Sigmoid colon (tissue), 4 donors: ENCODE data around the gene TTC17.

ENCODE experiments used
- POLR2AphosphoS5 ChIP-seq, 4 donors: sonication (generic); formaldehyde crosslinking; IDR thresholded peaks; one replicate each; pipeline ENCODE4 v1.6.1; 2017; ENCODE audit warnings: antibody characterized with exemption in 4 of 4
- TF ChIP-seq, protein P1 (sequence below), 4 experiments: fragments of 450-650 bp in 3 of 4; fragments of 200-600 bp in 1 of 4; IDR thresholded peaks; one replicate each; pipeline ENCODE4 v1.5.1; 2016 to 2019; ENCODE audit warnings: antibody characterized with exemption in 4 of 4, mild to moderate bottlenecking in 3 of 4, moderate library complexity in 2 of 4

DNA sequence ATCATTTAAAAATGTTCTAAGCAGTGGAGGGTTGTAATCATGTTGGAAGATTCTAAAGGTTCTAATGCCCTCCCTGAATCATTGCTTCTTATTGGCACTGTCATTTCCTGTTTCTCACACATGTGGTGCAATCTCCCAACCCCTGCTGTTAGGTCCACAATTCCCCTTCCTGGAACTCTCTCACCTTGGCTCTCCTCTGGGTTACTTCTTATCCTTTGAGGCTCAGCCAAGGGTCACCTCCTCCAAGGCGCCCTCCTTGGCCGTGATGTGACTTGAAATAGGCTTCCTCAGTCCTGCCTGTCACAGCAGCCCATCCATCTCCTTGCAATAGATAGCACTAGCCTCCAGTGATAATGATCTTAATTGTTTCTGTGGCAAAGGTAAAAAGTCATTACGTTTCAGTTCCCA, 149.8 kb downstream of the TTC17 start:
- TF ChIP-seq, protein P1, sequence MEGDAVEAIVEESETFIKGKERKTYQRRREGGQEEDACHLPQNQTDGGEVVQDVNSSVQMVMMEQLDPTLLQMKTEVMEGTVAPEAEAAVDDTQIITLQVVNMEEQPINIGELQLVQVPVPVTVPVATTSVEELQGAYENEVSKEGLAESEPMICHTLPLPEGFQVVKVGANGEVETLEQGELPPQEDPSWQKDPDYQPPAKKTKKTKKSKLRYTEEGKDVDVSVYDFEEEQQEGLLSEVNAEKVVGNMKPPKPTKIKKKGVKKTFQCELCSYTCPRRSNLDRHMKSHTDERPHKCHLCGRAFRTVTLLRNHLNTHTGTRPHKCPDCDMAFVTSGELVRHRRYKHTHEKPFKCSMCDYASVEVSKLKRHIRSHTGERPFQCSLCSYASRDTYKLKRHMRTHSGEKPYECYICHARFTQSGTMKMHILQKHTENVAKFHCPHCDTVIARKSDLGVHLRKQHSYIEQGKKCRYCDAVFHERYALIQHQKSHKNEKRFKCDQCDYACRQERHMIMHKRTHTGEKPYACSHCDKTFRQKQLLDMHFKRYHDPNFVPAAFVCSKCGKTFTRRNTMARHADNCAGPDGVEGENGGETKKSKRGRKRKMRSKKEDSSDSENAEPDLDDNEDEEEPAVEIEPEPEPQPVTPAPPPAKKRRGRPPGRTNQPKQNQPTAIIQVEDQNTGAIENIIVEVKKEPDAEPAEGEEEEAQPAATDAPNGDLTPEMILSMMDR (IDR thresholded peaks at IDR 0.05) = no peak
- no peak for TF ChIP-seq POLR2AphosphoS5 (IDR thresholded peaks at IDR 0.05)
